ENCODE results near the gene PRELID1. TPM values are rescaled to one million over a fixed set of nuclear protein-coding genes. Genes with fewer than 3 reads are reported as not detected.

Gene PRELID1
- total and polyA plus RNA-seq, 5 donors from 2014 or later = 60.6 to 210 (median 191) TPM

GRCh38 chr5:177351392-177352329, 48.1 kb downstream of the PRELID1 start, which contains the start of gene LMAN2:
Gene LMAN2, minus strand, starts transcription at chr5:177351668. Its CDS starts 21 bp downstream, at chr5:177351647.
- Histone ChIP-seq H3K4me1 (ENCODE audit: control insufficient read depth, insufficient read depth, low read length, poor library complexity, severe bottlenecking) (peaks cover 47% of the 10 kb centered on the region), H3K27ac (ENCODE audit: insufficient read depth, low read length, poor library complexity, severe bottlenecking) (peak within 1 kb of the TSS; percentile 96), H3K9me3 (ENCODE audit: control insufficient read depth in 2 of 2, low read length in 2 of 2) (no peaks in the 10 kb centered on the region), H3K36me3 (ENCODE audit: control insufficient read depth, insufficient read depth, low read length) (peaks cover 20% of the 10 kb centered on the region), H3K27me3 (ENCODE audit: control insufficient read depth, insufficient read depth, low read length) (no peaks in the 10 kb centered on the region), H3K4me3 (ENCODE audit: low read depth, low read length) (peak within 1 kb of the TSS; percentile 93)
- DNase-seq = peak; percentile 86 to 98 (median 95)
- peak within 1 kb of the TSS; percentile 99 to 100 (median 99) for H3K27ac Mint-ChIP-seq
- H3K36me3 Mint-ChIP-seq = peaks cover 10% of the 10 kb centered on the region
- ATAC-seq (ENCODE audit: low read depth in 2 of 2) = peak; percentile 99
- no peaks in the 10 kb centered on the region for H3K27me3 Mint-ChIP-seq
- H3K4me3 Mint-ChIP-seq = peak within 1 kb of the TSS; percentile 98 to 99 (median 99)
- H3K4me1 Mint-ChIP-seq = peaks cover 21 to 74% (median 42%) of the 10 kb centered on the region in 4 donors
- H3K9me3 Mint-ChIP-seq = peaks cover 0 to 2% (median 0%) of the 10 kb centered on the region in 7 donors

DNA sequence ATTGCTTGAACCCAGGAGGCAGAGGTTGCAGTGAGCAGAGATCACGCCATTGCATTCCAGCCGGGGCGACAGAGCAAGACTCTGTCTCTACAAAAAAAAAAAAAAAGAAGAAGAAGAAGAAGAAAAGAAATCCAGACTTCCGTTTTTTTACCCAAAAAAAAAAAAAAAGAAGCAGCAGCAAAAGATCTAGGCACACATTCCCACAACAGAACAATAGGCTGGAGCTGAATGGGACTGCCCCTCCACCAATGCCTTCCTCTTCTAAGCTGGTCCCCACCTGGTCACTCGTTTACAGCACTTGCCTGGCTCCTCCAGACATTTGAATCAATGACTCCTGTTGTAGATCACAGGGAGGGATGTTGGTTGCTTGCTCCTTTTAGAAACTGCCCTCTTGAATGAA, 49.5 kb downstream of the PRELID1 start:
- no peaks in the 10 kb centered on the region for H3K27me3 Mint-ChIP-seq
- H3K27me3 ChIP-seq (ENCODE audit: control insufficient read depth, insufficient read depth, low read length) = no peaks in the 10 kb centered on the region
- H3K4me1 Mint-ChIP-seq = peaks cover 21 to 74% (median 44%) of the 10 kb centered on the region in 4 donors
- H3K36me3 Mint-ChIP-seq = peaks cover 10% of the 10 kb centered on the region
- H3K4me3 ChIP-seq (ENCODE audit: low read depth, low read length) = no peak overlapping the region
- peak overlapping the region in 1 of 3 donors; percentile 74 for H3K27ac Mint-ChIP-seq
- peaks cover 7% of the 10 kb centered on the region for H3K36me3 ChIP-seq (ENCODE audit: control insufficient read depth, insufficient read depth, low read length)
- peak overlapping the region in 2 of 4 donors; percentile 43 to 45 for H3K4me3 Mint-ChIP-seq
- peaks cover 0 to 2% (median 0%) of the 10 kb centered on the region in 7 donors for H3K9me3 Mint-ChIP-seq
- no peak overlapping the region for H3K27ac ChIP-seq (ENCODE audit: insufficient read depth, low read length, poor library complexity, severe bottlenecking)
- ATAC-seq (ENCODE audit: low read depth in 2 of 2) (no peak), DNase-seq (no peak)
- H3K9me3 ChIP-seq (ENCODE audit: control insufficient read depth in 2 of 2, low read length in 2 of 2) = no peaks in the 10 kb centered on the region
- H3K4me1 ChIP-seq (ENCODE audit: control insufficient read depth, insufficient read depth, low read length, poor library complexity, severe bottlenecking) = peaks cover 58% of the 10 kb centered on the region

DNA sequence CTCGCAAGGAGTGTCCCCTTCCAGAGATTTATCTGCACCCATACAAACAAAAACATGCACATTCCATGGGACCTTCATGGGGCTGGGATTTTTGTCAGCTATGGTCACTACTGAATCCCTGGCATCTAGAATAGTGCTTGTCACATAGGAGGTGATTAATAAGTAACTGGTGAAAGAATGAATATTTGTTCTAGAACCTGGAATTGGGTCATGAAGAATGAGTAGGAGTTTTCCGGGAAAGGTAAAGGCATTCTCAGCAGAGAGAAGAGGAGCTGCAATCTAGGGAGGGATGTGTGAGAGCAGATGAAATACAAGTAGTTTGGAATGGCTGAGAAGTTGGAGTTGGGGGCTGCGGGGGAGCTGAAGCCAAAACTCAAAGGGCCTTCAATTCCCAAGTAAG, 50.7 kb downstream of the PRELID1 start:
- Mint-ChIP-seq H3K27ac (peak overlapping the region in 1 of 3 donors; percentile 49), H3K4me3 (peak overlapping the region in 1 of 4 donors; percentile 93), H3K9me3 (peaks cover 0 to 2% (median 0%) of the 10 kb centered on the region in 7 donors), H3K36me3 (peaks cover 6% of the 10 kb centered on the region), H3K4me1 (peaks cover 21 to 78% (median 46%) of the 10 kb centered on the region in 4 donors), H3K27me3 (no peaks in the 10 kb centered on the region)
- Histone ChIP-seq H3K4me1 (ENCODE audit: control insufficient read depth, insufficient read depth, low read length, poor library complexity, severe bottlenecking) (peaks cover 63% of the 10 kb centered on the region), H3K36me3 (ENCODE audit: control insufficient read depth, insufficient read depth, low read length) (peaks cover 6% of the 10 kb centered on the region), H3K27me3 (ENCODE audit: control insufficient read depth, insufficient read depth, low read length) (no peaks in the 10 kb centered on the region), H3K4me3 (ENCODE audit: low read depth, low read length) (no peak overlapping the region), H3K27ac (ENCODE audit: insufficient read depth, low read length, poor library complexity, severe bottlenecking) (no peak overlapping the region), H3K9me3 (ENCODE audit: control insufficient read depth in 2 of 2, low read length in 2 of 2) (no peaks in the 10 kb centered on the region)
- ATAC-seq (ENCODE audit: low read depth in 2 of 2) (no peak), DNase-seq (no peak)

GRCh38 chr5:177354711-177355110, 51.1 kb downstream of the PRELID1 start:
- Mint-ChIP-seq H3K36me3 (peaks cover 5% of the 10 kb centered on the region), H3K4me3 (peak overlapping the region in 3 of 4 donors; percentile 10 to 93 (median 62)), H3K9me3 (peaks cover 0 to 2% (median 0%) of the 10 kb centered on the region in 7 donors), H3K27ac (peak overlapping the region in 1 of 3 donors; percentile 78), H3K27me3 (no peaks in the 10 kb centered on the region), H3K4me1 (peaks cover 21 to 78% (median 45%) of the 10 kb centered on the region in 4 donors)
- ATAC-seq (ENCODE audit: low read depth in 2 of 2) = no peak
- no peaks in the 10 kb centered on the region for H3K9me3 ChIP-seq (ENCODE audit: control insufficient read depth in 2 of 2, low read length in 2 of 2)
- DNase-seq = no peak
- peaks cover 63% of the 10 kb centered on the region for H3K4me1 ChIP-seq (ENCODE audit: control insufficient read depth, insufficient read depth, low read length, poor library complexity, severe bottlenecking)
- H3K27ac ChIP-seq (ENCODE audit: insufficient read depth, low read length, poor library complexity, severe bottlenecking) = no peak overlapping the region
- H3K27me3 ChIP-seq (ENCODE audit: control insufficient read depth, insufficient read depth, low read length) = no peaks in the 10 kb centered on the region
- H3K4me3 ChIP-seq (ENCODE audit: low read depth, low read length) = no peak overlapping the region
- peaks cover 2% of the 10 kb centered on the region for H3K36me3 ChIP-seq (ENCODE audit: control insufficient read depth, insufficient read depth, low read length)

DNA sequence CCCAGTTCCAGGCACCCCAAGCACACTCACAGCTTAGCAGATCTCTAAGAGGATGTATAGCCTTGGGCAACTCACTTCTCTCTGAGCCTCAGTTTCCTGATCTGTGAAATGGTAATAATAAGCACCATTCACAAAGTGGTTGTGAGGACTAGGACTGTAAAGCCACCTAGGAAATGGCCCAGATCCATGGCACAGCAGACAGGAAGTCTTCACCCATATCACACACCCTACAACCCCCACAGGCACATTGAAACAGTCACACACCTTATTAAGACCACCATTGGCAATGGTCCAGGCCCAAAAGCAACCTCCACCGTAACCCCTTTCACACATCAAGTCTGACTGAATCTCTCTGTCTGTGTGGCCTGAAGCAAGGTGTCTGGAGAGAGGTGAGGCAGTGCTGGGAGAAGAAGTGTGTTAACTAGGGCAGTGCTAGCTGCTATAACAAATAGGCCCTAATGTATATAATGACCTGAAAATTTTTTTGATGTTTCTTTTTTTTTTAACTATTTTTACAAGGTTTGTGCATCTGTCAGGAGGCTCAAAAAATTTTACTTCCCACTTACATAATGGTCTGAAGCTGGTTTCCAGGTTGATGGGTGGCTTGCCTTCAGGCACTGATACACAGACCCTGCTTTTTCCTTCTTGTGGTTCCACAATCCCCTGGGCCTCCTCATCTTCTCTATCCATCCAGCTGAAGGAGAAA, 51.7 kb downstream of the PRELID1 start:
- H3K4me1 Mint-ChIP-seq = peaks cover 21 to 78% (median 46%) of the 10 kb centered on the region in 4 donors
- no peak overlapping the region for H3K27ac Mint-ChIP-seq
- no peaks in the 10 kb centered on the region for H3K27me3 Mint-ChIP-seq
- Histone ChIP-seq H3K4me3 (ENCODE audit: low read depth, low read length) (no peak overlapping the region), H3K27me3 (ENCODE audit: control insufficient read depth, insufficient read depth, low read length) (no peaks in the 10 kb centered on the region), H3K27ac (ENCODE audit: insufficient read depth, low read length, poor library complexity, severe bottlenecking) (no peak overlapping the region), H3K36me3 (ENCODE audit: control insufficient read depth, insufficient read depth, low read length) (no peaks in the 10 kb centered on the region), H3K4me1 (ENCODE audit: control insufficient read depth, insufficient read depth, low read length, poor library complexity, severe bottlenecking) (peaks cover 63% of the 10 kb centered on the region), H3K9me3 (ENCODE audit: control insufficient read depth in 2 of 2, low read length in 2 of 2) (no peaks in the 10 kb centered on the region)
- no peak for DNase-seq
- H3K4me3 Mint-ChIP-seq = peak overlapping the region in 3 of 4 donors; percentile 36 to 93 (median 58)
- H3K9me3 Mint-ChIP-seq = peaks cover 0 to 2% (median 0%) of the 10 kb centered on the region in 7 donors
- no peak for ATAC-seq (ENCODE audit: low read depth in 2 of 2)
- peaks cover 7% of the 10 kb centered on the region for H3K36me3 Mint-ChIP-seq

DNA sequence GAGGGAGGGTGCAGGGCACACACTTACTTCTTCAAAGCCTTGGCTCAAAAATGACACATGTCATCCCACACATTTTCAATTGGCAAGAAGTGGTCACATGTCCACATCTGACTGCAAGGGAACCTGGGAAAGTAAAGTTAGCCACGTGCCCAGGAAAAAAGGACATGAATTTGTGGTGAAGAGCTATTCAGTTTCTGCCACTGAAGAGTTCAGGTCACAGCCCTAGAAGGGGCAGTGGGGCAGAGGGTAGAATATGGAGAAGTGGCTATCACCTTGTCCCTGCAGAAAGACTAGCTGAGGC, 52.2 kb downstream of the PRELID1 start:
- Mint-ChIP-seq H3K27me3 (no peaks in the 10 kb centered on the region), H3K4me1 (peaks cover 21 to 77% (median 43%) of the 10 kb centered on the region in 4 donors), H3K36me3 (peaks cover 7% of the 10 kb centered on the region), H3K4me3 (peak overlapping the region in 3 of 4 donors; percentile 36 to 93 (median 58)), H3K9me3 (peaks cover 0 to 2% (median 0%) of the 10 kb centered on the region in 7 donors), H3K27ac (peak overlapping the region in 1 of 3 donors; percentile 36)
- Histone ChIP-seq H3K27ac (ENCODE audit: insufficient read depth, low read length, poor library complexity, severe bottlenecking) (no peak overlapping the region), H3K27me3 (ENCODE audit: control insufficient read depth, insufficient read depth, low read length) (no peaks in the 10 kb centered on the region), H3K36me3 (ENCODE audit: control insufficient read depth, insufficient read depth, low read length) (no peaks in the 10 kb centered on the region), H3K4me3 (ENCODE audit: low read depth, low read length) (no peak overlapping the region), H3K4me1 (ENCODE audit: control insufficient read depth, insufficient read depth, low read length, poor library complexity, severe bottlenecking) (peaks cover 63% of the 10 kb centered on the region), H3K9me3 (ENCODE audit: control insufficient read depth in 2 of 2, low read length in 2 of 2) (no peaks in the 10 kb centered on the region)
- ATAC-seq (ENCODE audit: low read depth in 2 of 2) = no peak
- no peak for DNase-seq

All from CD4-positive, CD25-positive, alpha-beta regulatory T cell (primary cell).